Subcutaneous adipose tissue (tissue), 4 donors: ENCODE measurements around the gene IGSF23. TPM values are rescaled to one million over a fixed set of nuclear protein-coding genes. Genes with fewer than 3 reads are reported as not detected.

Experiments used
- CTCF ChIP-seq: fragments of 450-650 bp; IDR thresholded peaks from one replicate; pipeline ENCODE4 v1.5.1; 2016; ENCODE audit warnings: low read depth, mild to moderate bottlenecking, control low read depth, antibody characterized with exemption, moderate library complexity
- total RNA-seq, 4 donors: library from RNA; depleted of rRNA; stranded (reverse); fragments of >200 nt; gene quantifications; one replicate each; pipeline ENCODE4 v1.1.0, GENCODE V29; 2016

The IGSF23 gene
- total RNA-seq, 4 donors from 2014 or later: not detected

GRCh38 chr19:44572581-44572900, 40.8 kb upstream of the IGSF23 start:
- no peak for TF ChIP-seq CTCF

- no peak for TF ChIP-seq CTCF
These were observed 40.2 kb upstream of the IGSF23 start for GRCh38 chr19:44573183-44573582.

DNA sequence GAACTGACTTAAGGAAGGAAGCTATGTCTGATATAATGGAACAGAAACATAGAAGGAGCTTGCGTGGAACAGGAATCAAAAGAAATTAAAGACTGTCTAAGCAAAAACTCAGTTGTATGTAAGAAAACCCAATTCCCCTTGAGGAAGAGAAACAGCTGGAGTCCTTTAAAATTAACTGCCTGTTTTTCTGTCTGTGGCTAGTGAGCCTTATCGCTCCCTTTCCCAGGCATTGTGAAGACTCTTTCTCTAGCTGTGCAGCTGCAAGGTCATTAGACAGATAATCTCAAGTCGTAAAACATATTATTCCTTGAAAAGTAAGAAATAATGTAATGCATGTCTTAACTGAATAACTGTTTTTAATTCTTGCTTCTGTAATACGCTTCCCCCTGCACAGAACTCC, 39.7 kb upstream of the IGSF23 start:
- TF ChIP-seq CTCF: no peak

DNA sequence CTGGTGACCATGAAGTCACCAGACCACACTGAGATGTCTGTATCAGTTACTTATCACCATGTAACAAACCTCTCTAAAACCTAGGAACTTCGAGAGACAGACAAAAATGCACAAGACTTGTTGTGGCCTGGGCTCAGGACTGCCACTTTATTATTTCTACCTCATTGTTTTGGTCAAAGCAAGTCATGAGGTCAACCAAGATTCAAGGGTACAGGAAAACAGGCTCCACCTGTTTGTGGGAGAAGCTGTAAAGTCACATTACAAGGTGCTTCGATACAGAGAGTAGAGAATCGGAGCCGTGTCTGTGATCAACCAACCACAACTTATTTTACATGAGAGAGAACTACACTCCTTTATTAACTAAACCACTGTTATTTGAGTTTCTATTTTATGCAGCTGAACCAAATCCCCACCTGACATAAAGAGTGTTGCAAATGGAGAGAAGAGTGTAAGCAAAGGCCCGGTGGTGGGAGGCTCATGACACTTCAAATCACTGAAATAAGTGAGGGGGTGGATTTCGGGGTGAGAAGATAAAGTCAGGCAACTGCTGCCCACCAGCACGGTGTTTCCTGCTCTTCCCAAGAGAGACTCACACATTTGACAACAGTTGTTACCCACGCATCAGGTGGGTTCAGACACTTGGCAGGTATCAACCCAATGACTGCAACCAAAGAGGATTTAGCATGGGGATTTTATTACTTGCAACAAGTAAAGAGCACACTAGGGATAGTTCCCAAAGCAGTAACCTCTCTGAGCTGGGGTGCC, 39.0 kb upstream of the IGSF23 start:
- no peak for TF ChIP-seq CTCF

DNA sequence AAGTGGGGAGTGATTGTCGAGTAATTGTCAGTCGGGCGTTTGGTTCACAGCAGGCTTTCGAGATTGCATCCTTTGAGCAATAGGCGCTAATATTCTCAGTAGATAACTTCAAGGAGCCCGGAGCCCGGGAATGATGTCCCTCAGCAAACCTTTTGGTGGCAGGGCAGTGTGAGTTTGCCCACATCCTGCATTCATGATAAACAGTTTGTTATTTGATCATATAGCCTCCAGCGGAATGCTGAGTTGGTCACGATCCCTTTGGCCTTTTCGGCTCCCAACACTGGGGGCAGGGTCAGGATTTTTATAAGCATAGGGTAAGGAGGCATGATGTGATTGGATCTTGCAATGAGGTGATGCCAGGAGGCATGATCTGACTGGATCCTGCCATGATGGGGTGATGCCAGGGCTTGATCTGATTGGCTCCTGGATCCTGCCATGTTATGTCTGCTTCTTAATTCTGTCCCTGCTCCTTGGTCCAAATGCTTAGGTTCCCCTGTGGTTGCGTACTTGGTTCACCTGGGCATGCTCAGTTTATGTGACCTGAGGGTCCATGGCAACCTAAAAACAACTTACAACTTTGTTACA, 38.2 kb upstream of the IGSF23 start:
- TF ChIP-seq CTCF: no peak

GRCh38 chr19:44576843-44577565, 36.4 kb upstream of the IGSF23 start:
- TF ChIP-seq CTCF: no peak

GRCh38 chr19:44577566-44577874, 35.8 kb upstream of the IGSF23 start:
- no peak for TF ChIP-seq CTCF
